ENCODE results near the gene SMYD2.

SMYD2 gene

GRCh38 chr1:214344897-214345296, 63.9 kb downstream of the SMYD2 start:
- H3K4me3 ChIP-seq (ENCODE audit: low read length), result no peak overlapping the region
- TF ChIP-seq, protein P1, sequence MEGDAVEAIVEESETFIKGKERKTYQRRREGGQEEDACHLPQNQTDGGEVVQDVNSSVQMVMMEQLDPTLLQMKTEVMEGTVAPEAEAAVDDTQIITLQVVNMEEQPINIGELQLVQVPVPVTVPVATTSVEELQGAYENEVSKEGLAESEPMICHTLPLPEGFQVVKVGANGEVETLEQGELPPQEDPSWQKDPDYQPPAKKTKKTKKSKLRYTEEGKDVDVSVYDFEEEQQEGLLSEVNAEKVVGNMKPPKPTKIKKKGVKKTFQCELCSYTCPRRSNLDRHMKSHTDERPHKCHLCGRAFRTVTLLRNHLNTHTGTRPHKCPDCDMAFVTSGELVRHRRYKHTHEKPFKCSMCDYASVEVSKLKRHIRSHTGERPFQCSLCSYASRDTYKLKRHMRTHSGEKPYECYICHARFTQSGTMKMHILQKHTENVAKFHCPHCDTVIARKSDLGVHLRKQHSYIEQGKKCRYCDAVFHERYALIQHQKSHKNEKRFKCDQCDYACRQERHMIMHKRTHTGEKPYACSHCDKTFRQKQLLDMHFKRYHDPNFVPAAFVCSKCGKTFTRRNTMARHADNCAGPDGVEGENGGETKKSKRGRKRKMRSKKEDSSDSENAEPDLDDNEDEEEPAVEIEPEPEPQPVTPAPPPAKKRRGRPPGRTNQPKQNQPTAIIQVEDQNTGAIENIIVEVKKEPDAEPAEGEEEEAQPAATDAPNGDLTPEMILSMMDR (IDR thresholded peaks at IDR 0.05; ENCODE audit: insufficient read depth, low read depth, low read length, missing control alignments), result no peak
- DNase-seq (ENCODE audit: low read depth), result no peak

DNA sequence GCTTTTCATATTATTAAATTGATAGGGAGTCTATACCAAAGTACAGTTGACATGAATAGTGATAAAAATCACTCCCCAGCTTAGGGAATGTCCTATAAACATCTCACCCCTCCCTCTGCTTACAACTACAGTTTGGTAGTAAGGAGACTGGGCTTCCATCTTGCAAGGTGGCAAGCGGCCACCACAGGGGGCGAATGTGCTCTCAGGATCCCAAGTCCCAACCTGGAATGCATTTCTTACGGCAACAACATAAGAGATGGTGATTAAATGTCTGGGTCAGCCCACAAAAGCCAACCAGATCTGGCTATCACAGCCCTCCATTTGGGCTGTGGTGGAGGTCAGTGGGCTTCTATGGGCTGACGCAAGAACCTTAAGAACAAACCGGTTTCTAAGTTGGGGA, 68.0 kb downstream of the SMYD2 start:
- TF ChIP-seq, protein P1 (IDR thresholded peaks at IDR 0.05; ENCODE audit: insufficient read depth, low read depth, low read length, missing control alignments), result no peak
- no peak overlapping the region for H3K4me3 ChIP-seq (ENCODE audit: low read length)
- no peak for DNase-seq (ENCODE audit: low read depth)

- DNase-seq (ENCODE audit: low read depth), result no peak
- no peak overlapping the region for H3K4me3 ChIP-seq (ENCODE audit: low read length)
- TF ChIP-seq, protein P1 (IDR thresholded peaks at IDR 0.05; ENCODE audit: insufficient read depth, low read depth, low read length, missing control alignments), result no peak
Measured at GRCh38 chr1:214349781-214350180, 68.8 kb downstream of the SMYD2 start.

DNA sequence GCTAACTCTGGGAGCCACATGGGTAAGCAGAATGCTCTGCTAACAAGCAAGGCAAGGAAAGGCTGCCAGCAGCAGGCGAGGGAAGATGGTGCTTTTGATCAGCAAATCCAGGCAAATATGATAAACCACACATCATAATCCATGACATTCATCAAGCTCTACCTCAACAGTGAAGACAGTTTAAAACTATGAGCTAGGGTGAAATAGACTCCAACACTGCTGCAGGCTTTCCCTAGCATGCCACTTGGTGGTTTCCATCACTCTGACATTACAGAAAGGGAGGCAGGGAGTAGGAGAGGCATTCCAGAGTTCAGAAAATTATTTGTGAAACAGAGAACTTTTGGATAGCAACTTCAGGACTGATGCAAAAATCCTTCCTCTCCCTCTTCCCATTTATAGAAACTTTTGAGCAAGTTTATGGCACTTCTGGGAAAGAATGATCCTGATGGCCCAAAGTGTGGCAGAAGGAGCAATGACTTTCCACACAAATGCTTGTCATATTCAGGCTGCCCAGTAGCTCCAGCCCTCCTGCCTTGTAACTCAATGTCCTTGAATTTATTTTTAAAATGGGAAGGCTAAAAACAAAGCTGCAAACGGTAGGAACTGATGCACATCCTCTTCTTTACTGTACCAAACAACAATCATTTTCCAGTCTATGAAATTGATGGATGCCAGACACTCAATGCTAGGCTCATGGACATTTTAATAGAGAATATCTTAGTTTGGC, 70.8 kb downstream of the SMYD2 start:
- TF ChIP-seq, protein P1 (IDR thresholded peaks at IDR 0.05; ENCODE audit: insufficient read depth, low read depth, low read length, missing control alignments), result no peak
- no peak overlapping the region for H3K4me3 ChIP-seq (ENCODE audit: low read length)
- DNase-seq (ENCODE audit: low read depth), result no peak

- no peak for DNase-seq (ENCODE audit: low read depth)
- TF ChIP-seq, protein P1 (IDR thresholded peaks at IDR 0.05; ENCODE audit: insufficient read depth, low read depth, low read length, missing control alignments), result no peak
Measured at GRCh38 chr1:214352838-214353237, 71.9 kb downstream of the SMYD2 start.

DNA sequence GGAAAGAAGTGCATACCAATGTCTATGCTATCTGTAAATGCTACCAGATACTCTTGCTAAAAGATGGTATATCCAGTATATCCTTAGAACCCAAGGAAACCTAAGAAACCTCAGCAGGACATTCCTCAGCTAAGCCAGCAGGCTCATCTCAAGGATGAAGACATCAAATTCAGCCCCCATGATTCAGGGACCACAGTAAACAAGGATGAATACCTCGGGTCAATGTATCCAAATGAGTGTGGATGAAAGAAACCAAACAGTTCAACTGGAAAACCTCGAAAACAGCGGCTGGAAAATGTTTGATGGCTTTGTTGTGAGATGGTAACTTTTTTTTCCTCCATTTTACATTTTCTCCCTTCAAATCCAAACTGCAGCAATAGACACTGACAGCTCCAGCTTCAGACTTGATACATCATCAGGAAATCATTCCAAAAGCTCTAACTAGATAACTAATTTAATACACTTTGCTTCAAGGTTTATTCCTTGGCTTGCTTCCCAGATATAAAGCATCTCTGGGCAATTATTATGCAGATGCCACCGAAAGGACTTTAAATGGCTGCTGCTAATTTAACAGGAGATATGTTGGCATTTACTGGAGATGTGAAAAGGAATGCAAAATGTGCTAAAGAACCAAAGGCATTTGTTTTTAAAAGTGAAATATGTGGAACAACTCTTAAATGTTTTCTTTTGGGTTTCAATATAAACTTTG, 73.6 kb downstream of the SMYD2 start:
- no peak overlapping the region for H3K4me3 ChIP-seq (ENCODE audit: low read length)
- TF ChIP-seq, protein P1 (IDR thresholded peaks at IDR 0.05; ENCODE audit: insufficient read depth, low read depth, low read length, missing control alignments), result no peak
- DNase-seq (ENCODE audit: low read depth), result no peak

More at GRCh38 chr1:214352838-214353237, 71.9 kb downstream of the SMYD2 start:
- no peak overlapping the region for H3K4me3 ChIP-seq (ENCODE audit: low read length)
